PC-9 (cell line): ENCODE results near the gene ZBTB25. TPM values are rescaled to one million over a fixed set of nuclear protein-coding genes. Genes with fewer than 3 reads are reported as not detected.

ENCODE experiments used
- BruUV-seq: library from RNA; stranded (reverse); fragments of 400-500 nt; replicated peaks from 2 replicates; lab custom pipeline; 2021; lab: Mats Ljungman, UMichigan
- CTCF ChIA-PET: fragments of 300-600 bp; sonication (Branson Sonifier 250); formaldehyde crosslinking; loops from one replicate; lab custom pipeline; 2022; ENCODE audit warnings: antibody characterized with exemption; lab: Charles Lee
- POLR2A ChIA-PET: fragments of 300-600 bp; sonication (Branson Sonifier 250); formaldehyde crosslinking; loops from one replicate; lab custom pipeline; 2022; ENCODE audit warnings: antibody characterized with exemption; ENCODE audit not compliant: unreplicated experiment; lab: Charles Lee
- DNase-seq, 2 experiments: peaks; one replicate each; pipeline versions ENCODE4 v3.0.0 to v3.0.0-alpha.2; 2015 to 2022; ENCODE audit warnings: mixed read lengths in 1 of 2
- H2AFZ ChIP-seq: fragments of 200-600 bp; sonication (generic); 2 replicates; pipeline ENCODE4 v1.8.1; 2017; ENCODE audit warnings: antibody characterized with exemption
- H3F3A ChIP-seq: fragments of 200-600 bp; sonication (generic); 2 replicates; pipeline ENCODE4 v1.8.1; 2017; ENCODE audit warnings: antibody characterized with exemption, mild to moderate bottlenecking, low read depth; ENCODE audit not compliant: insufficient read depth
- H3K27ac ChIP-seq: fragments of 200-600 bp; sonication (generic); 2 replicates; pipeline ENCODE4 v1.6.1; 2016; ENCODE audit warnings: mixed run types
- H3K27me3 ChIP-seq: fragments of 200-600 bp; sonication (generic); 2 replicates; pipeline ENCODE4 v1.6.1; 2016; ENCODE audit warnings: low read depth, mixed run types; ENCODE audit not compliant: insufficient read depth
- H3K36me3 ChIP-seq: fragments of 200-600 bp; sonication (generic); 2 replicates; pipeline ENCODE4 v1.6.1; 2016; ENCODE audit warnings: low read depth, mixed run types
- H3K4me1 ChIP-seq: fragments of 200-600 bp; sonication (generic); replicated peaks from 2 replicates; pipeline ENCODE4 v1.6.1; 2016; ENCODE audit warnings: mixed run types; ENCODE audit not compliant: insufficient read depth
- H3K4me2 ChIP-seq: fragments of 200-600 bp; sonication (generic); 2 replicates; pipeline ENCODE4 v1.6.1; 2017; ENCODE audit warnings: mixed run types
- H3K4me3 ChIP-seq: fragments of 200-600 bp; sonication (generic); 2 replicates; pipeline ENCODE4 v1.6.1; 2016; ENCODE audit warnings: mixed run types
- H3K79me2 ChIP-seq: fragments of 200-600 bp; sonication (generic); 2 replicates; pipeline ENCODE4 v1.6.1; 2017; ENCODE audit warnings: low read depth, mixed run types
- H3K9me2 ChIP-seq: fragments of 200-600 bp; sonication (generic); 2 replicates; pipeline ENCODE4 v1.8.1; 2017; ENCODE audit warnings: mild to moderate bottlenecking; ENCODE audit not compliant: insufficient read depth
- H3K9me3 ChIP-seq: fragments of 200-600 bp; sonication (generic); 2 replicates; pipeline ENCODE4 v1.8.1; 2016; ENCODE audit warnings: low read depth; ENCODE audit not compliant: insufficient read depth
- H4K20me1 ChIP-seq: fragments of 200-600 bp; sonication (generic); 2 replicates; pipeline ENCODE4 v1.8.1; 2017; ENCODE audit not compliant: insufficient read depth
- CTCF ChIP-seq: fragments of 200-600 bp; sonication (generic); conservative IDR thresholded peaks from 2 replicates; pipeline ENCODE4 v1.6.1; 2017; ENCODE audit warnings: mixed run types, antibody characterized with exemption, mild to moderate bottlenecking, moderate library complexity
- EZH2 ChIP-seq: fragments of 200-600 bp; sonication (generic); IDR thresholded peaks from 2 replicates; pipeline ENCODE4 v1.8.0; 2017; ENCODE audit warnings: antibody characterized with exemption, low read depth
- intact Hi-C: fragments of 100-400 bp; cut with micrococcal nuclease; formaldehyde crosslinking; loops from one replicate; pipeline ENCODE4 v1.10.0; 2022; ENCODE audit not compliant: unreplicated experiment
- total RNA-seq: library from RNA; stranded (reverse); gene quantifications from 2 replicates; pipeline ENCODE4 v1.2.3, GENCODE V29; 2021

The ZBTB25 gene
- total RNA-seq, 1 experiment from 2014 or later, result 22.9 TPM

- POLR2A ChIA-PET, result no interaction called here
- CTCF ChIA-PET, result no interaction called here
- Histone ChIP-seq H2AFZ (no peak overlapping the region), H3F3A (peaks cover 23% of the 10 kb centered on the region; the same call in 1 of the 2 replicates), H3K27ac (no peak overlapping the region), H3K4me1 (peaks cover 7% of the 10 kb centered on the region; the same call in 1 of the 2 replicates), H4K20me1 (no peaks in the 10 kb centered on the region), H3K9me2 (no peaks in the 10 kb centered on the region), H3K9me3 (no peaks in the 10 kb centered on the region), H3K27me3 (no peaks in the 10 kb centered on the region), H3K4me3 (no peak overlapping the region), H3K36me3 (no peaks in the 10 kb centered on the region), H3K79me2 (no peaks in the 10 kb centered on the region), H3K4me2 (no peak overlapping the region)
- no TSS peak for BruUV-seq
- intact Hi-C loops, result no loop called here
- TF ChIP-seq CTCF, result no peak
- no peak for TF ChIP-seq EZH2
- DNase-seq, result no peak
Observed at GRCh38 chr14:64468451-64468850, 35.2 kb downstream of the ZBTB25 start.

GRCh38 chr14:64467566-64467965 lies 36.1 kb downstream of the ZBTB25 start:
- H3K4me3 ChIP-seq, result no peak overlapping the region
- H3K27me3 ChIP-seq, result no peaks in the 10 kb centered on the region
- no peaks in the 10 kb centered on the region for H4K20me1 ChIP-seq
- H3K4me2 ChIP-seq, result no peak overlapping the region
- H3K4me1 ChIP-seq, result peaks cover 7% of the 10 kb centered on the region; the same call in 1 of the 2 replicates
- H3K27ac ChIP-seq, result no peak overlapping the region
- no peaks in the 10 kb centered on the region for H3K79me2 ChIP-seq
- ChIA-PET POLR2A (no interaction called here), CTCF (no interaction called here)
- peaks cover 29% of the 10 kb centered on the region; the same call in 1 of the 2 replicates for H3F3A ChIP-seq
- TF ChIP-seq CTCF (no peak), EZH2 (no peak)
- H3K36me3 ChIP-seq, result no peaks in the 10 kb centered on the region
- no TSS peak for BruUV-seq
- no peaks in the 10 kb centered on the region for H3K9me3 ChIP-seq
- H3K9me2 ChIP-seq, result no peaks in the 10 kb centered on the region
- H2AFZ ChIP-seq, result no peak overlapping the region
- intact Hi-C loops, result no loop called here
- DNase-seq, result no peak

GRCh38 chr14:64467101-64467500 lies 36.5 kb downstream of the ZBTB25 start:
- Histone ChIP-seq H3F3A (peaks cover 33% of the 10 kb centered on the region; the same call in 1 of the 2 replicates), H3K9me3 (no peaks in the 10 kb centered on the region), H3K36me3 (no peaks in the 10 kb centered on the region), H3K4me3 (no peak overlapping the region), H3K27ac (no peak overlapping the region), H3K27me3 (no peaks in the 10 kb centered on the region), H3K4me1 (peaks cover 7% of the 10 kb centered on the region; the same call in 1 of the 2 replicates), H4K20me1 (no peaks in the 10 kb centered on the region), H3K79me2 (no peaks in the 10 kb centered on the region), H2AFZ (no peak overlapping the region), H3K9me2 (no peaks in the 10 kb centered on the region), H3K4me2 (no peak overlapping the region)
- intact Hi-C loops, result no loop called here
- no TSS peak for BruUV-seq
- ChIA-PET POLR2A (interaction anchor here (0.7 kb wide), 1 partner anchor 80 kb away, joined by 3 read pairs; no protein-coding TSS in a partner anchor), CTCF (no interaction called here)
- TF ChIP-seq EZH2 (no peak), CTCF (no peak)
- no peak for DNase-seq
